Measurements from ENCODE around the gene SF3B6. TPM values are rescaled to one million over a fixed set of nuclear protein-coding genes. Genes with fewer than 3 reads are reported as not detected.

The SF3B6 gene
- polyA plus RNA-seq, 2 of the 4 experiments (the other 2 are of a cell fraction) = 244 to 315 TPM

DNA sequence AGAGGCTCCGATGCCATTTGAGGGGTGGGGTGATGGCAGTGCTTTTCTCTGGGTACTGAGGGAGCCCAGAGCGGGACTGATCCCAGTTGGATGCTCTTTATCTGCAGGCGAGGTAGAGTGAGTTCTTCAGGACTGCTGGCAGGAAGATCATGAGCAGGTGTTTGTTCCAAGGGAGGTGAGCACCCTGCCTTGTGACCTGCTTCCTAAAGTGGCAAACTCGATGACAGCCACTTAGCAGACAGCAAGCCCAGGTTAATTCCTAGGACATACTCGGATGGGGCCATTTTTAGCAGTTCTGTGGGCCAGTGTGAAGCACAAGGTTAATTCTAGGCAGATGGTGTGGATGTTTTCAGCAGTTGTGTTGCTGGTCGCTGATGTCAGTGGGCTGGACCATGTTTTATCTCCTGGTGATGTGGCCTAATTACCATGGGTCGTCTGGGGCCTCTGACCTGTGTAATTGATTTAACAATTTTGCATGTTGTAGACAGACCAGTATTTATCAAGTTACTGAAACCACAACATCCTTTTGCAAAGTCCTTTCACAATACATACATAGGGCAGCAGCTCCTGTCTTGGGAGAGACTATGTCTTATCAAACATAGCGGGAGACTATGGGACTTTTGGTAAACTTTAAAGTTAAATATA lies 21.6 kb downstream of the SF3B6 start:
- DNase-seq (ENCODE audit: low read depth in 1 of 2, low spot score in 1 of 2) (no peak), ATAC-seq (no peak), FAIRE-seq (no peak)
- Histone ChIP-seq H3K4me3 (no peak overlapping the region), H3K27ac (no peak overlapping the region), H3K4me2 (no peak overlapping the region), H3K4me1 (peaks cover 10% of the 10 kb centered on the region; the same call in 1 of the 3 replicates), H3K9me3 (no peaks in the 10 kb centered on the region)
- POLR2A ChIA-PET = interaction anchor here (0.6 to 1.1 kb wide), 2 partner anchors 12 to 29 kb away, joined by 3 to 4 read pairs; no protein-coding TSS in a partner anchor
- WGBS (ENCODE audit: missing lambda C conversion rate) = 69% methylated on average over 8 of the region's 8 CpGs
- CTCF ChIA-PET = interaction anchor here (0.5 to 4.5 kb wide), 4 partner anchors 11 to 285 kb away, joined by 3 to 15 read pairs (median 4); partner anchors contain the start of gene TP53I3
- TF ChIP-seq MAFK (IDR thresholded peaks at IDR 0.05; ENCODE audit: partially characterized antibody) = no peak
- TF ChIP-seq RAD21 (conservative IDR thresholded peaks at IDR 0.05 in 1 of 2, IDR thresholded peaks at IDR 0.05 in 1 of 2) = no peak
- TF ChIP-seq SMC3 (IDR thresholded peaks at IDR 0.05) = no peak
- TF ChIP-seq SREBF2 (IDR thresholded peaks at IDR 0.05) = no peak

- ChIA-PET POLR2A (interaction anchor here (0.6 kb wide), 1 partner anchor 668 kb away, joined by 3 read pairs; the partner anchor contains the start of gene KLHL29), CTCF (interaction anchor here (3.1 to 5.2 kb wide), 4 partner anchors 7 to 126 kb away, joined by 15 to 30 read pairs (median 16); partner anchors contain the start of genes ATAD2B and TP53I3)
- Histone ChIP-seq H3K4me3 (no peak overlapping the region), H3K4me2 (no peak overlapping the region), H3K9me3 (no peaks in the 10 kb centered on the region), H3K4me1 (peaks cover 11% of the 10 kb centered on the region), H3K27ac (no peak overlapping the region)
- no peak for ATAC-seq
- DNase-seq (ENCODE audit: low read depth in 1 of 2, low spot score in 1 of 2) = no peak
- WGBS (ENCODE audit: missing lambda C conversion rate) = 94% methylated on average over 1 of the region's 1 CpG
- FAIRE-seq = no peak
- TF ChIP-seq ESRRA (IDR thresholded peaks at IDR 0.05; ENCODE audit: borderline replicate concordance, low read length) = no peak
- TF ChIP-seq, protein P1, sequence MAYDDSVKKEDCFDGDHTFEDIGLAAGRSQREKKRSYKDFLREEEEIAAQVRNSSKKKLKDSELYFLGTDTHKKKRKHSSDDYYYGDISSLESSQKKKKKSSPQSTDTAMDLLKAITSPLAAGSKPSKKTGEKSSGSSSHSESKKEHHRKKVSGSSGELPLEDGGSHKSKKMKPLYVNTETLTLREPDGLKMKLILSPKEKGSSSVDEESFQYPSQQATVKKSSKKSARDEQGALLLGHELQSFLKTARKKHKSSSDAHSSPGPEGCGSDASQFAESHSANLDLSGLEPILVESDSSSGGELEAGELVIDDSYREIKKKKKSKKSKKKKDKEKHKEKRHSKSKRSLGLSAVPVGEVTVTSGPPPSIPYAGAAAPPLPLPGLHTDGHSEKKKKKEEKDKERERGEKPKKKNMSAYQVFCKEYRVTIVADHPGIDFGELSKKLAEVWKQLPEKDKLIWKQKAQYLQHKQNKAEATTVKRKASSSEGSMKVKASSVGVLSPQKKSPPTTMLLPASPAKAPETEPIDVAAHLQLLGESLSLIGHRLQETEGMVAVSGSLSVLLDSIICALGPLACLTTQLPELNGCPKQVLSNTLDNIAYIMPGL (CRISPR knock-in tag; IDR thresholded peaks at IDR 0.05; ENCODE audit: borderline replicate concordance) = no peak
- TF ChIP-seq RAD21 (conservative IDR thresholded peaks at IDR 0.05 in 1 of 2, IDR thresholded peaks at IDR 0.05 in 1 of 2) = no peak
- TF ChIP-seq HEYL (CRISPR knock-in tag; IDR thresholded peaks at IDR 0.05) = no peak
- no peak for TF ChIP-seq SREBF2 (IDR thresholded peaks at IDR 0.05)
- no peak for TF ChIP-seq NR3C1 (IDR thresholded peaks at IDR 0.05)
- TF ChIP-seq, protein P2, sequence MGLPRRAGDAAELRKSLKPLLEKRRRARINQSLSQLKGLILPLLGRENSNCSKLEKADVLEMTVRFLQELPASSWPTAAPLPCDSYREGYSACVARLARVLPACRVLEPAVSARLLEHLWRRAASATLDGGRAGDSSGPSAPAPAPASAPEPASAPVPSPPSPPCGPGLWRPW (IDR thresholded peaks at IDR 0.05) = no peak
- no peak for TF ChIP-seq USF2 (IDR thresholded peaks at IDR 0.05)
- no peak for TF ChIP-seq MAX (IDR thresholded peaks at IDR 0.05)
- no peak for TF ChIP-seq FOSB (CRISPR knock-in tag; IDR thresholded peaks at IDR 0.05)
- TF ChIP-seq RCOR1 (IDR thresholded peaks at IDR 0.05; ENCODE audit: low read depth, low read length) = no peak
- no peak for TF ChIP-seq TP53 (CRISPR knock-in tag; IDR thresholded peaks at IDR 0.05)
These were observed 23.2 kb downstream of the SF3B6 start for GRCh38 chr2:24052951-24053350.

- FAIRE-seq = no peak
- no peak overlapping the region for H3K4me3 ChIP-seq
- H3K4me1 ChIP-seq = peaks cover 14% of the 10 kb centered on the region
- DNase-seq (ENCODE audit: low read depth in 1 of 2, low spot score in 1 of 2) = no peak
- H3K27ac ChIP-seq = no peak overlapping the region
- CTCF ChIA-PET = interaction anchor here (1.9 to 5.2 kb wide), 5 partner anchors 8 to 125 kb away, joined by 5 to 30 read pairs (median 16); partner anchors contain the start of genes ATAD2B and TP53I3
- H3K9me3 ChIP-seq = no peaks in the 10 kb centered on the region
- H3K4me2 ChIP-seq = no peak overlapping the region
- ATAC-seq = no peak
- WGBS (ENCODE audit: missing lambda C conversion rate) = 82% methylated on average over 8 of the region's 8 CpGs
- POLR2A ChIA-PET = no interaction called here
- TF ChIP-seq TFCP2L1 (CRISPR knock-in tag; IDR thresholded peaks at IDR 0.05) (no peak), HOXA7 (CRISPR knock-in tag; IDR thresholded peaks at IDR 0.05) (no peak), FOSB (CRISPR knock-in tag; IDR thresholded peaks at IDR 0.05) (no peak), POLR2A (IDR thresholded peaks at IDR 0.05; ENCODE audit: low read length) (no peak), RFX5 (IDR thresholded peaks at IDR 0.05) (no peak), BHLHE40 (IDR thresholded peaks at IDR 0.05; ENCODE audit: low read depth, low read length) (no peak), NFE2L2 (conservative IDR thresholded peaks at IDR 0.05; ENCODE audit: low read length) (no peak), CEBPB (IDR thresholded peaks at IDR 0.05) (no peak), PHF8 (IDR thresholded peaks at IDR 0.05; ENCODE audit: borderline replicate concordance, low read depth) (no peak), RNF2 (IDR thresholded peaks at IDR 0.05; ENCODE audit: borderline replicate concordance, low read depth) (no peak), JUN (IDR thresholded peaks at IDR 0.05) (no peak), NR3C1 (IDR thresholded peaks at IDR 0.05) (no peak)
- TF ChIP-seq, protein P3, sequence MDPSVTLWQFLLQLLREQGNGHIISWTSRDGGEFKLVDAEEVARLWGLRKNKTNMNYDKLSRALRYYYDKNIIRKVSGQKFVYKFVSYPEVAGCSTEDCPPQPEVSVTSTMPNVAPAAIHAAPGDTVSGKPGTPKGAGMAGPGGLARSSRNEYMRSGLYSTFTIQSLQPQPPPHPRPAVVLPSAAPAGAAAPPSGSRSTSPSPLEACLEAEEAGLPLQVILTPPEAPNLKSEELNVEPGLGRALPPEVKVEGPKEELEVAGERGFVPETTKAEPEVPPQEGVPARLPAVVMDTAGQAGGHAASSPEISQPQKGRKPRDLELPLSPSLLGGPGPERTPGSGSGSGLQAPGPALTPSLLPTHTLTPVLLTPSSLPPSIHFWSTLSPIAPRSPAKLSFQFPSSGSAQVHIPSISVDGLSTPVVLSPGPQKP (IDR thresholded peaks at IDR 0.05; ENCODE audit: low read depth, low read length) = no peak
- TF ChIP-seq, protein P4, sequence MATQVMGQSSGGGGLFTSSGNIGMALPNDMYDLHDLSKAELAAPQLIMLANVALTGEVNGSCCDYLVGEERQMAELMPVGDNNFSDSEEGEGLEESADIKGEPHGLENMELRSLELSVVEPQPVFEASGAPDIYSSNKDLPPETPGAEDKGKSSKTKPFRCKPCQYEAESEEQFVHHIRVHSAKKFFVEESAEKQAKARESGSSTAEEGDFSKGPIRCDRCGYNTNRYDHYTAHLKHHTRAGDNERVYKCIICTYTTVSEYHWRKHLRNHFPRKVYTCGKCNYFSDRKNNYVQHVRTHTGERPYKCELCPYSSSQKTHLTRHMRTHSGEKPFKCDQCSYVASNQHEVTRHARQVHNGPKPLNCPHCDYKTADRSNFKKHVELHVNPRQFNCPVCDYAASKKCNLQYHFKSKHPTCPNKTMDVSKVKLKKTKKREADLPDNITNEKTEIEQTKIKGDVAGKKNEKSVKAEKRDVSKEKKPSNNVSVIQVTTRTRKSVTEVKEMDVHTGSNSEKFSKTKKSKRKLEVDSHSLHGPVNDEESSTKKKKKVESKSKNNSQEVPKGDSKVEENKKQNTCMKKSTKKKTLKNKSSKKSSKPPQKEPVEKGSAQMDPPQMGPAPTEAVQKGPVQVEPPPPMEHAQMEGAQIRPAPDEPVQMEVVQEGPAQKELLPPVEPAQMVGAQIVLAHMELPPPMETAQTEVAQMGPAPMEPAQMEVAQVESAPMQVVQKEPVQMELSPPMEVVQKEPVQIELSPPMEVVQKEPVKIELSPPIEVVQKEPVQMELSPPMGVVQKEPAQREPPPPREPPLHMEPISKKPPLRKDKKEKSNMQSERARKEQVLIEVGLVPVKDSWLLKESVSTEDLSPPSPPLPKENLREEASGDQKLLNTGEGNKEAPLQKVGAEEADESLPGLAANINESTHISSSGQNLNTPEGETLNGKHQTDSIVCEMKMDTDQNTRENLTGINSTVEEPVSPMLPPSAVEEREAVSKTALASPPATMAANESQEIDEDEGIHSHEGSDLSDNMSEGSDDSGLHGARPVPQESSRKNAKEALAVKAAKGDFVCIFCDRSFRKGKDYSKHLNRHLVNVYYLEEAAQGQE (IDR thresholded peaks at IDR 0.05) = no peak
These were observed 24.3 kb downstream of the SF3B6 start for GRCh38 chr2:24051833-24052232.
